Smooth muscle cell (in vitro differentiated cells): ENCODE data around the gene DIRAS1. TPM values are rescaled to one million over a fixed set of nuclear protein-coding genes. Genes with fewer than 3 reads are reported as not detected.
"Not testable (repeated sequence)": the region's sequence is repeated elsewhere in the genome, so short reads cannot be mapped to it uniquely, and the experiment has no call there.

Experiments
- DNase-seq: peaks from one replicate; lab custom pipeline; 2025; ENCODE audit not compliant: unreplicated experiment; lab: John Stamatoyannopoulos, UW
- H2AFZ ChIP-seq: fragments of 200-600 bp; sonication (generic); 2 replicates; pipeline ENCODE4 v1.6.0; 2016; ENCODE audit warnings: antibody characterized with exemption, low read depth, mild to moderate bottlenecking
- H3F3A ChIP-seq: fragments of 200-600 bp; sonication (generic); 2 replicates; pipeline ENCODE4 v1.6.0; 2017; ENCODE audit warnings: antibody characterized with exemption, low read depth
- H3K27ac ChIP-seq: fragments of 200-600 bp; sonication (generic); 2 replicates; pipeline ENCODE4 v1.5.1; 2016; ENCODE audit warnings: low read depth, mild to moderate bottlenecking
- H3K27me3 ChIP-seq: fragments of 200-600 bp; sonication (generic); 2 replicates; pipeline ENCODE4 v1.6.1; 2016; ENCODE audit warnings: low read depth, mild to moderate bottlenecking
- H3K36me3 ChIP-seq: fragments of 200-600 bp; sonication (generic); 2 replicates; pipeline ENCODE4 v1.5.1; 2016; ENCODE audit warnings: low read depth
- H3K4me1 ChIP-seq: fragments of 200-600 bp; sonication (generic); 2 replicates; pipeline ENCODE4 v1.5.1; 2016; ENCODE audit warnings: low read depth
- H3K4me2 ChIP-seq: fragments of 200-600 bp; sonication (generic); 2 replicates; pipeline ENCODE4 v1.6.0; 2016; ENCODE audit warnings: mild to moderate bottlenecking
- H3K4me3 ChIP-seq: fragments of 200-600 bp; sonication (generic); 2 replicates; pipeline ENCODE4 v1.5.1; 2016; ENCODE audit warnings: mild to moderate bottlenecking
- H3K79me2 ChIP-seq: fragments of 200-600 bp; sonication (generic); 2 replicates; pipeline ENCODE4 v1.6.0; 2016; ENCODE audit warnings: low read depth, mild to moderate bottlenecking
- H3K9ac ChIP-seq: fragments of 200-600 bp; sonication (generic); 2 replicates; pipeline ENCODE4 v1.6.0; 2016; ENCODE audit warnings: low read depth
- H3K9me3 ChIP-seq: fragments of 200-600 bp; sonication (generic); replicated peaks from 2 replicates; pipeline ENCODE4 v1.5.1; 2016; ENCODE audit warnings: low read depth
- H4K20me1 ChIP-seq: fragments of 200-600 bp; sonication (generic); 2 replicates; pipeline ENCODE4 v1.6.0; 2016; ENCODE audit warnings: low read depth
- WGBS: methylation state at CpG from one replicate; pipeline ENCODE4 v1.1.7; 2016; ENCODE audit warnings: low lambda C conversion rate; 5-methylcytosine and 5-hydroxymethylcytosine counted together
- polyA plus RNA-seq: library from polyadenylated mRNA; unstranded; fragments of >200 nt; fragmentation: Nextera tagmentation; extraction: Ambion mirVana; gene quantifications from 2 replicates; pipeline ENCODE4 v1.2.1, GENCODE V29; 2016
- total RNA-seq: library from RNA; depleted of rRNA; stranded (reverse); fragments of >200 nt; gene quantifications from 2 replicates; pipeline ENCODE4 v1.2.3, GENCODE V29; 2014
- TF ChIP-seq, protein P1 (sequence below): fragments of 200-600 bp; sonication (generic); IDR thresholded peaks from 2 replicates; pipeline ENCODE4 v1.5.1; 2017; ENCODE audit warnings: borderline replicate concordance, mild to moderate bottlenecking, antibody characterized with exemption; ENCODE audit not compliant: insufficient read depth, poor library complexity, severe bottlenecking

The DIRAS1 gene
- total and polyA plus RNA-seq, 2 experiments from 2014 or later: 6.7 to 7.2 TPM

GRCh38 chr19:2668175-2668763 lies 52.9 kb downstream of the DIRAS1 start:
- 80% methylated on average over 15 of the region's 15 CpGs for WGBS
- Histone ChIP-seq H3K27me3 (no peaks in the 10 kb centered on the region), H3K9me3 (no peaks in the 10 kb centered on the region), H3K4me2 (no peak overlapping the region), H3K4me3 (no peak overlapping the region), H3K27ac (no peak overlapping the region), H2AFZ (no peak overlapping the region), H3K79me2 (no peaks in the 10 kb centered on the region), H3K4me1 (no peaks in the 10 kb centered on the region), H4K20me1 (no peaks in the 10 kb centered on the region), H3K36me3 (no peaks in the 10 kb centered on the region), H3K9ac (no peak overlapping the region), H3F3A (no peaks in the 10 kb centered on the region)
- TF ChIP-seq, protein P1, sequence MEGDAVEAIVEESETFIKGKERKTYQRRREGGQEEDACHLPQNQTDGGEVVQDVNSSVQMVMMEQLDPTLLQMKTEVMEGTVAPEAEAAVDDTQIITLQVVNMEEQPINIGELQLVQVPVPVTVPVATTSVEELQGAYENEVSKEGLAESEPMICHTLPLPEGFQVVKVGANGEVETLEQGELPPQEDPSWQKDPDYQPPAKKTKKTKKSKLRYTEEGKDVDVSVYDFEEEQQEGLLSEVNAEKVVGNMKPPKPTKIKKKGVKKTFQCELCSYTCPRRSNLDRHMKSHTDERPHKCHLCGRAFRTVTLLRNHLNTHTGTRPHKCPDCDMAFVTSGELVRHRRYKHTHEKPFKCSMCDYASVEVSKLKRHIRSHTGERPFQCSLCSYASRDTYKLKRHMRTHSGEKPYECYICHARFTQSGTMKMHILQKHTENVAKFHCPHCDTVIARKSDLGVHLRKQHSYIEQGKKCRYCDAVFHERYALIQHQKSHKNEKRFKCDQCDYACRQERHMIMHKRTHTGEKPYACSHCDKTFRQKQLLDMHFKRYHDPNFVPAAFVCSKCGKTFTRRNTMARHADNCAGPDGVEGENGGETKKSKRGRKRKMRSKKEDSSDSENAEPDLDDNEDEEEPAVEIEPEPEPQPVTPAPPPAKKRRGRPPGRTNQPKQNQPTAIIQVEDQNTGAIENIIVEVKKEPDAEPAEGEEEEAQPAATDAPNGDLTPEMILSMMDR: no peak
- DNase-seq: no peak

GRCh38 chr19:2667349-2667748 lies 53.8 kb downstream of the DIRAS1 start:
- H3K36me3 ChIP-seq, H3K27ac ChIP-seq, H3K27me3 ChIP-seq, H3K4me2 ChIP-seq, H3K9me3 ChIP-seq, H3K4me3 ChIP-seq, DNase-seq, H3K9ac ChIP-seq, H4K20me1 ChIP-seq, H2AFZ ChIP-seq, H3K79me2 ChIP-seq, H3F3A ChIP-seq, H3K4me1 ChIP-seq: not testable (repeated sequence)
- 96% methylated on average over 10 of the region's 10 CpGs for WGBS

DNA sequence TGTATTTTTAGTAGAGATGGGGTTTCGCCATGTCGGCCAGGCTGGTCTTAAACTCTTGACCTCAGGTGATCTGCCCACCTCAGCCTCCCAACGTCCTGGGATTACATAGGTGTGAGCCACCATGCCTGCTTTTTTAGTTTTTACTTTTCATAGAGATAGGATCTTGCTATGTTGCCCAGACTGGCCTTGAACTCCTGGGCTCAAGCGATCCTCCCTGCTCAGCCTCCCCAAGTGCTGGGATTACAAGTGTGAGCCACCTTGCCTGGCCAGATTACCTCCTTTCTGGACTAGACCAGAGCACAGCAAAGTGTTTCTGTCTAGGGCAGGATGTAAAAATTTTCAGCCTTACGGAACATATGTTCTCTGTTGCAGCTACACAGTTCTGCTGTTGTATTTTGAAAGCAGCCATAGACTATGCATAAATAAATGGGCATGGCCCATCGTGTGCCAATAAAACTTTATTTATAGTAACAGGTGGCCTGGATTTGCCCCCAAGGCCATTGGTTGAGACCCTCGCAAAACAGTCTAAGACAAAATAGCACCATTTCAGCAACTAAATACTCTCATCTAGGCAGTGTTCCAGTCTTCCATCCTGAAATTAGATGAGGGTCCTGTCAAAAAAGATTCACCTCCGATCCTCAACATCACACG lies 54.7 kb downstream of the DIRAS1 start:
- Histone ChIP-seq H4K20me1 (no peaks in the 10 kb centered on the region), H3K36me3 (no peaks in the 10 kb centered on the region), H3K27me3 (no peaks in the 10 kb centered on the region), H3K9me3 (no peaks in the 10 kb centered on the region), H3K4me2 (no peak overlapping the region), H3F3A (no peaks in the 10 kb centered on the region), H2AFZ (no peak overlapping the region), H3K79me2 (no peaks in the 10 kb centered on the region), H3K4me1 (no peaks in the 10 kb centered on the region), H3K4me3 (no peak overlapping the region), H3K27ac (no peak overlapping the region), H3K9ac (no peak overlapping the region)
- TF ChIP-seq, protein P1: no peak
- DNase-seq: no peak
- WGBS: 91% methylated on average over 9 of the region's 9 CpGs

DNA sequence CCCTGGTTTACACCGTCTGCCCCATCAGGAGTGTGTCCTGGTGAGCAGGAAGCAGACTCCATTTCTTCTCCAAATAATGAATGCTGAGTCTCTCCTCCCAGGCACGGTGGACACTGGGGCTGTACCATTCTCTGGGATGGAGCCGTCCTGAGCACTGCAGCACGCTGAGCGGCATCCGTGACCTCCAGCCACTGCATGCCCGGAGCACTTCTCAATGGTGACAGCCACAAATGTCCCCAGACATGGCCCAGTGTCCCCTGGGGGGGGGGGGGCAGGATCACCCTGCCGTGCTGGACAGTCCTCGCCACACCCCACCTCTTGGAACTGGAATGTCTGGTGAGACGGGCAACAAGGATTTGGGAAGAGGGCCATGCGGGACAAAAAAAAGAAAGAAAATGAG lies 56.1 kb downstream of the DIRAS1 start:
- no peak for DNase-seq
- Histone ChIP-seq H3K27me3 (no peaks in the 10 kb centered on the region), H3K9ac (no peak overlapping the region), H3F3A (no peaks in the 10 kb centered on the region), H3K79me2 (no peaks in the 10 kb centered on the region), H3K4me1 (no peaks in the 10 kb centered on the region), H2AFZ (no peak overlapping the region), H3K27ac (no peak overlapping the region), H4K20me1 (no peaks in the 10 kb centered on the region), H3K36me3 (no peaks in the 10 kb centered on the region), H3K4me3 (no peak overlapping the region), H3K4me2 (no peak overlapping the region), H3K9me3 (no peaks in the 10 kb centered on the region)
- 91% methylated on average over 11 of the region's 11 CpGs for WGBS
- TF ChIP-seq, protein P1: no peak

Other genes starting within 250 kb of the DIRAS1 start
- 252 and 326 TPM in 2 replicates for gene GADD45B, start 245.2 kb downstream of the DIRAS1 start, total RNA-seq
- 435 and 533 TPM in 2 replicates for gene GADD45B, start 245.2 kb downstream of the DIRAS1 start, polyA plus RNA-seq
- gene GNG7, start 18.7 kb downstream of the DIRAS1 start, total RNA-seq: 1.7 and 2.1 TPM in 2 replicates
- 2.3 and 2.6 TPM in 2 replicates for gene GNG7, start 18.7 kb downstream of the DIRAS1 start, polyA plus RNA-seq
- gene SLC39A3, start 18.6 kb upstream of the DIRAS1 start, total RNA-seq: 24.2 and 25.2 TPM in 2 replicates
- 46.1 and 56.1 TPM in 2 replicates for gene SLC39A3, start 18.6 kb upstream of the DIRAS1 start, polyA plus RNA-seq
- gene SGTA, start 61.9 kb upstream of the DIRAS1 start, total RNA-seq: 25.5 and 34.4 TPM in 2 replicates
- gene SGTA, start 61.9 kb upstream of the DIRAS1 start, polyA plus RNA-seq: 69.6 and 71.2 TPM in 2 replicates
- gene THOP1, start 64.1 kb upstream of the DIRAS1 start, total RNA-seq: 40.5 and 42.5 TPM in 2 replicates
- 65.6 and 68.7 TPM in 2 replicates for gene THOP1, start 64.1 kb upstream of the DIRAS1 start, polyA plus RNA-seq
- 3.0 and 4.8 TPM in 2 replicates for gene ZNF554, start 98.5 kb upstream of the DIRAS1 start, total RNA-seq
- 2.3 and 4.6 TPM in 2 replicates for gene ZNF554, start 98.5 kb upstream of the DIRAS1 start, polyA plus RNA-seq
- gene ZNF555, start 120.1 kb upstream of the DIRAS1 start, total RNA-seq: 4.9 and 10.0 TPM in 2 replicates
- 3.2 and 6.1 TPM in 2 replicates for gene ZNF555, start 120.1 kb upstream of the DIRAS1 start, polyA plus RNA-seq
- 0.04 TPM in 1 of 2 replicates, not detected in the other for gene ZNF556, start 146.0 kb upstream of the DIRAS1 start, total RNA-seq
- not detected in 2 replicates for gene ZNF556, start 146.0 kb upstream of the DIRAS1 start, polyA plus RNA-seq
- gene ZNF57, start 179.6 kb upstream of the DIRAS1 start, total RNA-seq: 1.2 and 2.3 TPM in 2 replicates
- gene ZNF57, start 179.6 kb upstream of the DIRAS1 start, polyA plus RNA-seq: 0.40 and 1.7 TPM in 2 replicates
- 2.5 and 4.5 TPM in 2 replicates for gene ZNF77, start 223.6 kb upstream of the DIRAS1 start, total RNA-seq
- 2.3 and 3.5 TPM in 2 replicates for gene ZNF77, start 223.6 kb upstream of the DIRAS1 start, polyA plus RNA-seq